IPS-18c (cell line): ENCODE results near the gene ITPR2.

Source experiments
- H3K4me3 ChIP-seq: 2 replicates; pipeline ENCODE4 v1.7.0; 2013; ENCODE audit warnings: low read depth, mild to moderate bottlenecking, low read length, moderate library complexity; ENCODE audit not compliant: insufficient read depth
- H3K9me3 ChIP-seq: one replicate; pipeline ENCODE4 v1.6.1; 2013; ENCODE audit warnings: mild to moderate bottlenecking, low read length, moderate library complexity; ENCODE audit not compliant: control insufficient read depth, insufficient read depth

Gene ITPR2

DNA sequence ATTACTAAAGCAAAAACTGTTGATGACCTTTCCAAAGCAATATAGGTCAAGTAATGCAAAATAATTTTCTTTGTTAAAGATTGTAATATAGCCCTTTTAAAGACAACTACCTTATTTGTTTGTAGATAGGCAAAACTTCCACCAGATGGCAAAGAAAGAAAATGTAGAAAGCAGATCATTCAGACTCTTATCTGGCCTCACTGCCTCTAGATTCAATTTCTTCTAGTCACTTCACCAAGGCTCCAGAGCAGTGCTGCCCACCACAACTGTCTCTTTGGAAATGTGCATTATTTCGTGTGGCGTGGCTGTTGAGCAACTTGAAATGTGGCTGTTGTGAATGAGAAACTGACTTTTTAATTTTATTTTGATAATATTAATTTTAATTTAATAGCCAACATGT, 127.1 kb downstream of the ITPR2 start:
- Histone ChIP-seq H3K9me3 (no peaks in the 10 kb centered on the region), H3K4me3 (no peak overlapping the region)

DNA sequence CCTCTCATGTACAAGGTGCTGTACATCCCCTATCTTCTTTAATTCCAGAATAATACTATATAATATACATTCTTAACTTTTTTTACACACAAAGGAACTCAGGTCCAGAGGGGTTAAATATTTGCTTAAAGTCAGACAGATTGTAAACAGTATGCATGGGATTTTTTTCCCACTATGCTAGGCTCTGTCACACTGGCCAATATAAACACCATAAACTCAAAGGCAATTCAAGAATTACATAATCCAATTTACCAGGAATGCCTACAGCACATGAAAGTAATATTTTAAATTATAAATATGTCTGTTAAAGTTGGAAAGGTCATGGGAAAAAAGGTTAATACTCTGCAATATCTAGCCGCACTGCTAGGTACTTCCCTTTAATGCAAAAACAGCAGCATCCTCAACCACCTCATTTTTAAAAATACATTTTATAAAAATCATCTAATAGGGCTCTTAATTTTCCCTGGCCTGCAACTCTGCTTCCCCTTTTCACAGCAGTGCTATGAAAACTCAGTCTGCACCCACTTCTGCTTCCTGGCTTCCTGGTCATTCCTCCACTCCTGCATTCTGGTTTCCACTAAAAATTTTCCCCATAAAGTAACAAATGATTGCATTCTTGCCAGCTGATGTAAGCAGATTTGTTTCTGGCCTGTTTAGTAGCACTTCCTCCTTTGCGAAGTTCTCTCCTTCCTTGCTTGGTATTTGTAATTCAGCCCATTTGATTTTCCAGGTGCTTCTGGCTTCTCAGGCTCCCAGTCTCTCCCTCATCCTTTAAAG, 128.1 kb downstream of the ITPR2 start:
- Histone ChIP-seq H3K9me3 (no peaks in the 10 kb centered on the region), H3K4me3 (no peak overlapping the region)

GRCh38 chr12:26704214-26704613, 128.8 kb downstream of the ITPR2 start:
- H3K9me3 ChIP-seq = no peaks in the 10 kb centered on the region
- H3K4me3 ChIP-seq = no peak overlapping the region

DNA sequence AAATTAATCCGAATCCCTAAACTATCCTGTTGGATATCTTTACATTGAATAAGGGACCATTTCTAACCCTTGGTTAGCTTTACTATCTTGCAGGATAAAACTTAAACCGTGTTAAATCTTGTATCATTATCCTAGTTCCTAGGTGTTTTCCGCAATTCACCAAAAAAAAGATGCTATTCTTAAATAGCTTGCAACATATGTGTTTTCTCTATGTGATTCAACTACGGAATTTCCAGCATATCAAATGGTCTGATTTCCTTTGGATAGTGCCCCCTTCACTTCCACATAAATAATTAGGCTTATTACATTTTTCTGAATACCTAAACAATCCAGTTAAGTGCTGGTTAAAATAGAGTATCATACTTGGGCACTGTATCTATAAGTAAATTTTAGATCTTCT, 130.3 kb downstream of the ITPR2 start:
- Histone ChIP-seq H3K4me3 (no peak overlapping the region), H3K9me3 (no peaks in the 10 kb centered on the region)

- Histone ChIP-seq H3K9me3 (no peaks in the 10 kb centered on the region), H3K4me3 (no peak overlapping the region)
These were observed 131.3 kb downstream of the ITPR2 start for GRCh38 chr12:26701604-26702215.

- no peaks in the 10 kb centered on the region for H3K9me3 ChIP-seq
- no peak overlapping the region for H3K4me3 ChIP-seq
These were observed 132.6 kb downstream of the ITPR2 start for GRCh38 chr12:26700430-26700829.

- H3K9me3 ChIP-seq = no peaks in the 10 kb centered on the region
- no peak overlapping the region for H3K4me3 ChIP-seq
These were observed 133.8 kb downstream of the ITPR2 start for GRCh38 chr12:26699237-26699636.

GRCh38 chr12:26698186-26698585, 134.8 kb downstream of the ITPR2 start:
- Histone ChIP-seq H3K9me3 (no peaks in the 10 kb centered on the region), H3K4me3 (no peak overlapping the region)

DNA sequence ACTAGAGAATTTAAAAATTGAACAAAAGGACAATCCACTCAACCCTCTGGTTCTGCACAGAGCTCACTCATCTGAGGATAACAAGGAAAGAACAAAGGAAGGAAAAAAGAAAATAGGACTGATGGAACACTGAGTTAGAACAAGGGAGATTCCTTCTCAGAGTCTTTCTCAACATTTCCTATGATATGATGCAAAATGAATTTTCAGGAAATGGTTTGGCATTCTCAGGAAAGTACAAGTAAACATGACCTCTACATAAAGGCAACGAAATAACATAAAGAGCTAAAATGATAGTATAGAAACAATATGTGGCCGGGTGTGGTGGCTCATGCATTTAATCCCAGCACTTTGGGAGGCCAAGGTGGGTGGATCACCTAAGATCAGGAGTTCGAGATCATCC, 135.8 kb downstream of the ITPR2 start:
- Histone ChIP-seq H3K4me3 (no peak overlapping the region), H3K9me3 (no peaks in the 10 kb centered on the region)

DNA sequence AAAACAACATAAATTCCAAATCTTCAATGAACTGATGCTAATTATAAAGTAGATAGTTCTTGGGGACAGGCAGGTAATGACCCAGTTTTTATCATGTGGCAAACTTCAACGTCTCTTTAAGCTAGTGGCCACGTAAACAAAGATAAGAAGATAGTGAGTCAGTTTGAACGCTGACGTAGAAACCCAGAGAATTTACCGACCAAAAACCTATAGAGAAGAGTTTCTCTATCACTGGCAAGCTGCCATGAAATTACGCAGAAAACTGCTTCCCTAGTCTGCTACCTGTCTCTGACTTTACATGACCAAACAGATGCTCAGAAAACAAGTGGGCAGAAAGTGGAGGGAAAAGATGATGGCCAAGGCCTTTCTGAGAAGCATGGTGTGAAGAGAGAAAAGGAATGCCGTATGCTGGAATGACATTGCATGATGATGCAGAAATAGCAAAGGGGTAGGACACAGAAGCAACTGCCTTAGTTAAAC, 136.3 kb downstream of the ITPR2 start:
- H3K9me3 ChIP-seq = no peaks in the 10 kb centered on the region
- no peak overlapping the region for H3K4me3 ChIP-seq

GRCh38 chr12:26696048-26696612, 136.9 kb downstream of the ITPR2 start:
- Histone ChIP-seq H3K4me3 (no peak overlapping the region), H3K9me3 (no peaks in the 10 kb centered on the region)

DNA sequence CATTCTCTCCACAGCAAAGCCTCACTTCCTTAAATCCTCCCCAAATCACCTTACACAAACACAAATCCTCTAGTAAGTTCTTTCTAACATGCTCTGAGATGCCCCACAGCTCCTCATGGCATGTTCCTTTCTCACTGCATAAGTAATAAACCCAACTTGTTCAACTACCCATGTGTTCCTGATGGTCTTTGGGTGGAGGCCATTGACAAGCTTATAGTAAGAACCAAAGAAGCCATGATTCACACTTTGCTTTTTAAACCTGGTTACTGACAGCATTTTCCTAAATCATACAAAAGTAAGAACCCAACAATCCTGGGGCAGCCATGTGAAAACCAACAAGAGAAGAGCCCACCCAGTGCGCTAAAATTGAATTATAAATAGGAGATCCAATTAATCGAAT, 138.6 kb downstream of the ITPR2 start:
- H3K9me3 ChIP-seq = no peaks in the 10 kb centered on the region
- H3K4me3 ChIP-seq = no peak overlapping the region

DNA sequence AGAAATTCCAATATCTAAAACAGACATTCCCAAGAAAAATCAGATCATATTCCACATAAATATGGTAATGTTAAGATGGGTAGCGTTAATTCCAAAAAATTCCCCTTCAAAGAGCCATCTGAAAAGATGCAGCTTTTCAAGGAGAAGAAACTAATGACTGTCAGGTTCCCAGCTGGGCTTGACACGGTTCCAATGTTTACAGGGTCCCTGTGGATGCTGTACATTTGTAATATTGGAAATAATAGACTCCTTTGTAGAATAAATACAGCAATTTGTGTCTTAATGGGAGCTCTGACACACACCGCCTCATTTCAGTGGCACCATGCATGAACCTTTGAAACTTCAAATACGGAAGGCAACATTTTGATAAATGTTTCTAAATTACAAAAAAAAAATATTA, 140.6 kb downstream of the ITPR2 start:
- no peak overlapping the region for H3K4me3 ChIP-seq

DNA sequence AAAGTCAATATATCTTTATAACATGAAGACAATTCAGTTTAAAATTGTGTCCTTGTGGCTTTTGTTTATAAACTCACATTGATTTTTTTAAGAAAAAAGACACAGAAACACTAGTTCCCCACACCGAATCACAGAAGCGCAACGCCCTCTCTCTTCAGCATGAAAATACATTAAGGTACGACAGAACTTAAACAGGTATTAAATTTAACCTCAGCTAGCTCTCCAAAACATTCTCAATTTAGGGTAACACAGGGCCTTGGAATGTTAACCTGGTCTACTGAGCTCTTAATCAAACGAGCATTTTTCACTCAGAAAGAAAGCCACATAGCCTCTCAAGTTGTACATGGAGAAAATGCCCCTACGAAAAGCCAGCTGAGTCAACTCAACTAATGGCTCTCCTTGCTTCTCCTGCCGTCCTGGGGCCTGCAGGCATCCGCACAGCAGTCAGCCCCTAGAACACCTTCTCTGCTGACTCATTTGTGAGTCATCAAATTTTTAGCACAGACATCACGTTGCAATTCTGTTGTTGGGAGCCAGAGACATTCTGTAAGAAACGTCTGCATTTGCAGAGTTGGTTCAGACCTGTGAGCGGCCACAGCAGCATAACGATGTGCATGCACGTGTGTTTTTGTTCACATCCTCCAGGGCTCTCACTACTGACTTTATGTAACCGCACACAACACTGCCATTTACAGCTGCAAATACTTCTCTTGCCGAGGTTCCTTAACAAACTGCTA, 141.6 kb downstream of the ITPR2 start:
- Histone ChIP-seq H3K4me3 (no peak overlapping the region), H3K9me3 (no peaks in the 10 kb centered on the region)

More for the DNA sequence above, 140.6 kb downstream of the ITPR2 start:
- H3K9me3 ChIP-seq = no peaks in the 10 kb centered on the region

DNA sequence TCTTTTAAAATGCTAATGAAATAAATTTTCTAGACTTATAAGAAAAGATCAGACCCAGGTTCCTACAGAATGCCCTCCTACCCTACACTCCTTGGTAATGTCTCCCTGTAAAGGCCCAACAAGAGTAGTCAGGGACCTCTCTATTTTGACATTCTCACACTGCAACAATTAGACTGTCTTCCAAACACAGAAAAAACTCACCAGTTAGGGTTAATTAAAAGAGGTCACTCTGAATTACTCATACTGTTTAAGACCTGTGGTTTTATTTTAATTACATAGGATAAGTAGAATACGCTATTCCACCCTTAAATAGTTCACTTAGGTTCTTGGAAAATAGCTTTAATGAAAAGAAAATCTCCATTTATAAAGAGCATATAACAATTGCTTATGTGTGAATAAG, 142.4 kb downstream of the ITPR2 start:
- H3K4me3 ChIP-seq = no peak overlapping the region

DNA sequence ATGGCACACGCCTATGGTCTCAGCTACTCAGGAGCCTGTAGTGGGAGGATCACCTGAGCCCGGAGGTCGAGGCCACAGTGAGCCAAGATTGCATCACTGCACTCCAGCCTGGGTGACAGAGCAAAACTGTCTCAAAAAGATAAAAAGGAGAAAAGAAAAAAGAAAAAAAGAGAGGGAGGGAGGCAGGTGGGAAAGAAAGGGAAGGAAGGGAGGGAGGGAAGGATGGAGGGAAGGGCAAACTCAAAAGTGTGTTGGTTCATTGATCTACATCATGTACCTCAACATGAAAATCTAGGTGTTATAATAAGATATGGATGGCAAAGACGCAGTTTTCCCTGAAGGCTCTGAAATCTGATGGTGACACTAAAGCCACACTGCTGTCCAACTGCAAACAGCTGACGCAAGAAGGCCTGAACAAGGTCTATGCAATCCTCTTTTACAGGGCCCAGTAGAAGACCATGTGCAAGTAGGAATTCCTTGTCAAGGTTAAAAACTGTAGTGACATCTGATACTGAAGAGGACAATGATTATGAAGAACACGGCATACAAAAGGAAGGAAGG, 143.6 kb downstream of the ITPR2 start:
- no peak overlapping the region for H3K4me3 ChIP-seq
- H3K9me3 ChIP-seq = no peaks in the 10 kb centered on the region

More for the DNA sequence above, 142.4 kb downstream of the ITPR2 start:
- no peaks in the 10 kb centered on the region for H3K9me3 ChIP-seq

- H3K4me3 ChIP-seq = no peak overlapping the region
- no peaks in the 10 kb centered on the region for H3K9me3 ChIP-seq
These were observed 144.6 kb downstream of the ITPR2 start for GRCh38 chr12:26688344-26688904.
